CD4-positive, alpha-beta T cell treated with Interleukin-17A for 4 hours (primary cell): Measurements from ENCODE around the gene CIB4.
A peak's percentile ranks its signal among the peaks of the same experiment; 100 is the strongest.
"Not testable (repeated sequence)": the region's sequence is repeated elsewhere in the genome, so short reads cannot be mapped to it uniquely, and the experiment has no call there.

Experiments used
- DNase-seq: peaks from one replicate; pipeline ENCODE4 v3.0.0-alpha.2; 2020; ENCODE audit warnings: mixed read lengths

CIB4 gene

DNA sequence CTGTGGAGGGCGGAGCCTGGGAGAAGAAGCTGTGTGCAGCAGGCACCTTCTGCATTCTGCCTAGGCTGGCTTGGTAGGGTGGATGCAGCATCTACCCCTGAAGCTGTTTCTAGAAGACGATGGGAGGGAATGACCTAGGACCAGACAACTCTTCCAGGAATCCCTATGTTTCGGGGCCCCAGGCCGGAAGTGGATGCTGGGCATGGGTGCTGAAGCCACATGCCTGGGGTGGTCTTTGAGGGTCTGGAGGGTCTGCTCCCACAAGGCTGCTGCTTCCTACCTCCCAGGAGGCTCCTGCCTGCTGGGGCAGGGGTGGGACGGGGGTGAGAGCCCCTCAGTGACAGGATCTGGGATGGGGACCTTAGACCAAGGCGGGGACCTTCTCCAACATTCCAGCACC lies 61.0 kb downstream of the CIB4 start:
- DNase-seq: no peak

- DNase-seq: no peak
Observed at GRCh38 chr2:26579723-26580040, 61.5 kb downstream of the CIB4 start.

- DNase-seq: no peak
Observed at GRCh38 chr2:26579025-26579722, 62.0 kb downstream of the CIB4 start.

GRCh38 chr2:26578581-26578980 lies 62.6 kb downstream of the CIB4 start:
- no peak for DNase-seq

- no peak for DNase-seq
Observed at GRCh38 chr2:26578113-26578458, 63.1 kb downstream of the CIB4 start.

DNA sequence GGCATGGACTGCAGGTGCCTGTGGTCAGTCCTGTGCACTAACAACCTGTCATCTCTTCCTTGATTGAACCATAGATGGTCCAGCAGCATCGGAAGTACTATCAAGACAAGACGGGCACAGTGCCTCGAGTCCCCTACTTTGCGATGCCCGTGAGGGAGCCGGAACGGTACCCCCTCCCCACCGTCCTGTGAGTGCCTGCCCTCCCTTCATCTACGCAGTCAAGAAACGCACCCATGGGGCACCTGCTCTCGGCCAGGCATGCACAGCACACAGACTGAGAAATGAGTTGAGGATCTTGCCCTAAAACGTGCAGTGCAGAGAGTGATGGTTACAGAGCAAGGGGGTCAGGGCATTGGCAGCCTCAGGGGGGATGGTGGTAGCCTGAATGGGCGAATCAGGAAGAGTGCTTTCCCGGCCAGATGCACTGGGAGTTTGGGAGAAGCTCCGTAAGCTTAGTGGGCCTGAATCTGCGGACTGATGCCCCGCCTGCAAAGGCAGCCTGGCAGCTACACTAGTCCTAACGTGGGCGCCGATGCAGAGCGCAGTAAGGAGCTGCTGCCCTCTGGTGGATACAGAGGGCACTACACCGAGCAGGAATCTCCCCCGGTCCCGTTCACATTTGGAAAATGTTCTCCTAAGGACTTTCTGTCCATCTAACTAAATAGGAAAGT lies 63.6 kb downstream of the CIB4 start:
- DNase-seq: peak; percentile 74

DNA sequence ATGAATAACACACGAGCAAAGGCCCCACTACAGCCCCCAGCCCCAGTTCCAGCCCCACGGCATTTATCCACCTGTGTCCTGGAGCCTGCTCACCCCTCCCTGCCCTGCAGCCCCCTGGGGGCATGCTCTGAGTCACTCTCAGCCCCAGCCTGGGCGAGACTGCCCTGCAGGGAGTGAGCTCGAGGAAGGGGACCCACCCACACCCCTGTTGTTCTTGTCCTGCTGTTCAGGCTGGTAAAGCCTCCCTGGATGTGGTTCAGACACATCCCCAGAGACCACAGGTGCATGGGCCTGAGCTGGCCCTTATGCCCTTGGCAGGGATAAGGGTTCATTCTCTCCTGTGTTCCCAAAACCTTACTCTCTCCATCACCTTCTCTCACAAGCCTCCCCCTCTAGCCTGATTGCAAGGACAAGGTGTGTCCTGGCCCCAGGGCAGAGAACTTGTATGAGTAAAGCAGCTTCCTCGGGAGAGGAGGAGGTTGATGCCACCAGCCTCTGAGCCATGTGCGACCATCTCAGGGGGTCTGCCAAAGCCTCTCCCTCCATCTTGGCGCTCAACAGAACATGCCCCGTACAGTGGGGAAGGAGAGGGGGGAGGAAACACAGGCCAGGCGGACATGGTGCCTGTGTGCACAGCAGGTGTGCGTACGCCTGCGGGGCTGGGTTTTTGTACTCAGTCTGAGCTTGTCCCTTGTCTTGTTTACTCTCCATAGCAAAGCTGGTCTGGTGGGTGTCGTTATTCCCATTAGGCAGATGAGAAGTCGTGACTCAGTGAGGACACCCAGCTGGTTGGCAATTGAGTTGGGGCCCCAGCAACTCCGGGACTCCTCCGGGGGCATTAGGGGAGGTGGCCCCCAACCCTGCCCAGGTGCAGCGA lies 64.4 kb downstream of the CIB4 start:
- no peak for DNase-seq

DNA sequence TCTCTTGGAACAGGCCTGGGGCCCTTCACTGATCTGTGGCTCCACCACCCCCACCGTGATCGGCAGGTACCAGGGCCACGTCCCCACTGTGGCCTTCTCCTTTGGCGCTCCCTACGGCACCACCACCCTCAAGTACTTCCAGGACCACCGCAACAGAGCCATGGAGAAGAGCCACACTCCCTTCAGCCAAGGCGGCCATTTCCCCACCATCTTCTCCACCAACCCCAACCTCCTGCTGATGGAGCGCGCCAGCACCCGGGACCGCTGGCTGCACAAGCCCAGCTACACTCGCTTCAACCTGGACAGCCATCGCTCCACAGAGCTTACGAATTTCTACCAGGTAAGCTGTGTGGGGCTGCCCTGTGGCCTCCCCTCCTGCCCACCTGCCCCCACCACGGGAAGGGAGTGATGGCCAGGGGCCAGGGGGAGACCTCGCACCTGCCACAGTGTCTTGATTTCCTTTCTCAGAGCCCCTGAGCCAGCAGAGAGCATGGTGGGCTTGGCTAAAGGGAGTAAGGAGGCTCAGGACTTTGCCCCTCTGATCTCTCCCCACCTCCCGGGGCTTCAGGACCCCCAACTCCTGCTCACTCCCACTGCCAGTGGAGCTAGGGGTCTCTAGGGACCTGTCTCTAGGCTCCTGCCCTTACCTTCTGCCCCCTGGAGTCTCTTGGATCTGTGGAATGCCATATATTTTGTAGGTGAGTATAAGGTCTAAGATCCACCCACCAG lies 65.2 kb downstream of the CIB4 start:
- no peak for DNase-seq

GRCh38 chr2:26574900-26575560 lies 66.1 kb downstream of the CIB4 start:
- no peak for DNase-seq

DNA sequence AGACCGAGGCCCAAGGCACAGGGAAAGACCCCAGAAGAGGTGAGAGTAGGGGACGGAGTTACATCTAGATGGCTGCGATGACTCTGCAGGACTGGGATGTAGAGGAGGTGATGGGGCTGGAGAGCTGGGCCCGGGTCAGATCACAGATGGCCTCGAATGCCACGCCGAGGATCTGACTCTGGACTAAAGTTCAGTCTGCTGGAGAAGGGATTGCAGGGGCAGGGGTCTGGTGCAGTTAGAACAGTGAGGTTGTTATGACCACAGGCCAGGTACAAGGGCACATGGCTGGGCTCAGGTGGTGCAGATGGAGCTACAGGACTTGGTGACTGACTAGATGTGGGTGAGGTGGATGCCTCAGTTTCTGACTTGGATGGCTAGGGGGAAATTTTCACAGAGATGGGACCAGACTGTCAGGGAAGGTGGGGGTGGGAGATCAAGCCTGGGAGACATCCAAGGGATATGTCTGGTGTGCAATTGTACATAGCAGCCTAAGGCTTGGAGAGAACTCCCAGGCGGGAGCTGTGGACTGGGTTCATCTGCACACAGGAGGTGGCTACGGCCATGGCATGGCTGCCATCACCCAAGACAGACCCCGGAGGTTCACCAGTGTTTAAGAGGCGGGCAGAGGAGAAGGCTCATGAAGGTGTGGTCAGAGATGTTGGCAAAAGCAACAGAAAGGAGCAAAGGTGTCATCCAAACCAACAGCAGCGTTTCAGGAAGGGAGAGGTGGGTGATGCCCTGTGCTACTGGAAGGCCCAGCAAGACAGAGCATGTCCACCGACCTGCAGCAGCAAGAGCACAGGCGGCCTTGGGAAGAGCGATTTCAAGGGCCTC lies 66.9 kb downstream of the CIB4 start:
- DNase-seq: no peak

DNA sequence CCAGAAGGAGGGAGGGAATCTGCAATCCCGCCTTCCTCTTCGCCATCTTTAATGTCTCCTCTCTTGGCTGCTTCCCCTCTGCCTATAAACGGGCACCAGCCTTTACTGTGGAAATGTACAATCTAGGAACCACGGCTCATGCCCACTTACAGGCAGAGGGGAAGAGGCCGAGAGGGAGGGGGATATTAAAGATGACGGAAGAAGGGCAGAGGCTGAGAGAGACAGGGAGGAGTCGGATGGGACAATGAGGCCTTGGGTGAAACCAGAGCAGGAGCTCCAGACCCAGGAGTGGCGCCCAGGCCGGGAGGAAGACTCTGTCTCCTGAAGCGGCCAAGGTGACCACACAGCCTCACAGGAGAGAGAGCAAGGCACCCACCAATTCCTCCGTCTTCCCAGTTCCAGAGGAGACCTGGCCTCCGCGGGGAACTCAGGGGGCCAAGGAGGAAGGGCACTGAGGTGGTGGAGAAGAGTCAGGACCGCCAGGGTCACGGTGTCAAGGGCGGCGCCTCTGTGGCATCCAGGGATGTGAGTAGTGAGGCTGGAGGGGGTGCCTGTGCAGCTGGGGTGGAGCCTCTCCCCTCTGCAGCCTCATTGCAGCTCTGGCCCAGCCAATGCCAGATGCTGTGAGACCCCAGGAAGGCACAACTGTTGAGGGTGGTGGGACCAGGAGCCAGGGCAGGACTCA lies 67.8 kb downstream of the CIB4 start:
- no peak for DNase-seq

DNA sequence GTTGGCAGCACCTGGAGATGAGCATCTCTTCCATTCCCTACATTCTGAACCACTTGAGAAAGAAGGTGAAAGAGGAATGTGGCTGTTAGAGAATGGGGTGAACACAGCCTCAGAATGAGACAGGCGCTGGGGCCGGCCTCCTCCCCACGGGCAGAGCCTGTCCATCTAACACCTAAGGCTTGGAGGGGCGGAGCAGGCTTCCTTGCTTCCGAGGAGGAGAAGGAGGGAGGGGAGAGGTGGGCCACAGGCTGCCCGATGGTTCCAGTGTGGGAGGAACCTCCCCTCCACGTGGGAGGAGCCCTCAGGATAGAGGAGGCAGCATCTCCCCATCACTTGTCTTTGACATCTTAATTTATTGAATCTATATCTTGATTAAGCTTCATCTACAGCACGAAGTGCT lies 68.6 kb downstream of the CIB4 start:
- no peak for DNase-seq

- no peak for DNase-seq
Observed at GRCh38 chr2:26571316-26571715, 69.8 kb downstream of the CIB4 start.

DNA sequence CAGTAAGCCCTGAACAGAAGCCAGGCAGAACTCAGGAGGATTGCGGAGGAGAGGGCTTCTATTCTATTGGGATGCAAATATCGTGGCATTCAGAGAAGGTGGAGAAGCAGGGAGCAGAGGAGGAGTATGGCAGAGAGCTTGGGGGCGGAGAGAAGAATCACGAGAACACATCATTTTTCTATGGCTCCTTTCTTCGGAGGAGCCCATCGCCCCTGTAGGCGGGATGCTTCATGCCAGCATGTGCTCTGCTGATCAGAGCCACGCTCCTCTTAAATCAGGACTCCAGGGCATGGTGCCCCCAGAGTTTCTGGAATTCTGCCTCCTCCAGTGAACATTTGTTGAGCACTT lies 71.1 kb downstream of the CIB4 start:
- DNase-seq: no peak

GRCh38 chr2:26569216-26570082 lies 71.7 kb downstream of the CIB4 start:
- DNase-seq: no peak

- DNase-seq: no peak
Observed at GRCh38 chr2:26568076-26568890, 72.9 kb downstream of the CIB4 start.

DNA sequence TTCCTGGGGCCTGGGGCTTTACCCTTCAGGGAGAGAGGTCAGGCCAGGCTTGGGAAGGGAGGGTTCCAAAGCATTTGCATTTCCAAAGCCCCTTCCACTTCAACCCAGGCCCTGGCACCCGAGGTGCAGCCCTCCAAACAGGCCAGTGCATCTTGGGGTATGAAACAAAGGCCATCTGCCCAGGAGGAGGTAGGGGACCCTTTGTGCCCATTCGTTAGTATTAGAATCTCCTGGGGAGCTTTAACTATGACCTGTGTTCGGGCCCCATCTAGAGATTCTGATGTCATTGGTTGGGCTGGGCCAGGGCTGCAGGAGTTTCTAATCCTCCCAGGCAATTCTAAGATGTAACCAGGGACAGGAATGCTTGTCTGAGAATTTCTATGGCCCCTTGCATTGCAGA lies 73.6 kb downstream of the CIB4 start:
- no peak for DNase-seq

- not testable (repeated sequence) for DNase-seq
Observed at GRCh38 chr2:26566731-26567130, 74.4 kb downstream of the CIB4 start.

GRCh38 chr2:26566081-26566375 lies 75.1 kb downstream of the CIB4 start:
- DNase-seq: no peak
